Effector memory CD8-positive, alpha-beta T cell (primary cell): Measurements from ENCODE around the gene KIF1A.

Experiments
- ATAC-seq: fragments of 150-1000 bp; cut with Tn5 transposase; replicated peaks from 2 replicates; pipeline ENCODE4 v1.10.0; 2021; ENCODE audit warnings: mild to moderate bottlenecking, moderate library complexity
- DNase-seq, 3 experiments: peaks; one replicate each; pipeline ENCODE4 v3.0.0; 2021
- H3K27ac Mint-ChIP-seq, 2 donors: one replicate each; pipeline ENCODE4 v1.8.0; 2022; ENCODE audit warnings: mild to moderate bottlenecking in 2 of 2, mixed read lengths in 2 of 2, moderate library complexity in 2 of 2
- H3K27me3 Mint-ChIP-seq, 2 donors: one replicate each; pipeline ENCODE4 v1.8.0; 2022; ENCODE audit warnings: mixed read lengths in 2 of 2
- H3K36me3 Mint-ChIP-seq: one replicate; pipeline ENCODE4 v1.8.0; 2022; ENCODE audit warnings: mild to moderate bottlenecking, moderate library complexity, mixed read lengths; ENCODE audit not compliant: insufficient read depth
- H3K4me1 Mint-ChIP-seq, 2 donors: one replicate each; pipeline ENCODE4 v1.8.0; 2022; ENCODE audit warnings: low read depth in 2 of 2, mixed read lengths in 2 of 2
- H3K4me3 Mint-ChIP-seq, 2 donors: one replicate each; pipeline ENCODE4 v1.8.0; 2022; ENCODE audit warnings: mild to moderate bottlenecking in 2 of 2, mixed read lengths in 2 of 2, moderate library complexity in 2 of 2
- H3K9me3 Mint-ChIP-seq, 2 donors: one replicate each; pipeline ENCODE4 v1.8.0; 2022; ENCODE audit warnings: mixed read lengths in 2 of 2

KIF1A gene

DNA sequence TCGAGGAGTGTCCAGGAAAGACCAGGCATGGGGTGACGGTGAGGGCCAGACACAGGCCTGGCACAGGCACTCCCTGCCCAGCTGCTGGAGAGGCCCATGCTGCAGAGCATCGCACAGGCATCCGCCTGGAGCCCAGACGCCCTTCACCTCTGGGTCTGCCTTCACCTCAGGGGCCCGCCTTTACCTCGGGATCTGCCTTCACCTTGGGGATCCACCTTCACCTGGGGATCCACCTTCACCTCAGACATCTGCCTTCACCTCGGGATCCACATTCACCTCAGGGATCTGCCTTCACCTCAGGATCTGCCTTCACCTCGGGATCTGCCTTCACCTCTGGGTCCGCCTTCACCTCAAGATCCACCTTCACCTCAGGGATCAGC, 7.7 kb downstream of the KIF1A start:
- ATAC-seq (no peak), DNase-seq (no peak)
- no peaks in the 10 kb centered on the region for H3K36me3 Mint-ChIP-seq
- H3K4me1 Mint-ChIP-seq = peaks cover 0 to 3% of the 10 kb centered on the region in 2 donors
- peaks cover 12 to 35% of the 10 kb centered on the region in 2 donors for H3K27me3 Mint-ChIP-seq
- H3K9me3 Mint-ChIP-seq = peaks cover 0 to 3% of the 10 kb centered on the region in 2 donors
- no peak overlapping the region for H3K4me3 Mint-ChIP-seq
- no peak overlapping the region for H3K27ac Mint-ChIP-seq

DNA sequence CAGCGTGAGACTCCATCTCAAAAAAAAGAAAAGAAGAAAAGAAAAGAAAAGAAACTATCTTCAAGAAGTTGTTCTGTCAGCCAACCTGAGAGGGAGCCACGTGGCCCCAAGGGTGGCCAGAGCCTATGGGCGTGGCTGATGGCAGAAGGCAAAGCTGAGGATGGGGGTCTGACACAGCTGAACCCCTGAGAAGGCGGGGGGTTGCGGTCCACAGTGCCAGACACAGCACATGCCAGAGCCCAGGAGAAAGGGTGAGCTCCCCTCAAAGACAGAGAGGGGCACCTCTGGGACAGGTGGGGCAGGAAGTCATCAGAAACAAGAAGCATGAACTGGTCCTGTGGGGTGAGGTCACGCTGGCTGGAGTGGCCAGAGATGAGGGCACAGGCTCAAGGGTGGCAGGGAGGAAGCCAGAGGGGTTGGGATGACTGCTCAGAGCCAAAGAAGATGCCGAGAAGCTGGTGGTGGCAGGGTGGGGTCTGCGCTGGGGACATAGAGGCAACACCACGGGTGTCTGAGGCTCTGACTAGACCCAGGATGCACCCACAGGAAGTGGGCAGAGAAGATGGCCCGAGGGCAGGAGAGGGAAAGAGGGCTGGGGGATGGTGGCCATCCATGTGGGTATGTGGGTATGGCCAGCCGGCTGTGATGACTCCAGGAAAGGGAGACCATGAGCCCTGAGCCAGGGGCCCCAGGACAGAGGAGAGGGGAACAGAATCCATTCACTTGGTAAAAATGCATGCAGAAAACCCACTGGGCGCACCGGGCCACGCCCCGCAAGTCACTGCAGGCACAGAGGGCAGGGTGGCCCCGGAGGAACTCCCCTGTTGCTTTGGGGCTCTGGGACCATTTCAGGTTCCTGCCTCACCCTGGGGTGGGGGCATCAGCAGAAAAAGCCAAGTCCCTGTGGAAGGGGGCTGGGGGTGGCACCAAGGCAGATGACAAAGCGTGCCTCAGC, 8.4 kb downstream of the KIF1A start:
- no peak overlapping the region for H3K4me3 Mint-ChIP-seq
- H3K36me3 Mint-ChIP-seq = no peaks in the 10 kb centered on the region
- DNase-seq = no peak
- H3K27me3 Mint-ChIP-seq = peaks cover 12 to 38% of the 10 kb centered on the region in 2 donors
- no peak overlapping the region for H3K27ac Mint-ChIP-seq
- ATAC-seq = no peak
- H3K9me3 Mint-ChIP-seq = peaks cover 0 to 3% of the 10 kb centered on the region in 2 donors
- H3K4me1 Mint-ChIP-seq = peaks cover 0 to 3% of the 10 kb centered on the region in 2 donors

DNA sequence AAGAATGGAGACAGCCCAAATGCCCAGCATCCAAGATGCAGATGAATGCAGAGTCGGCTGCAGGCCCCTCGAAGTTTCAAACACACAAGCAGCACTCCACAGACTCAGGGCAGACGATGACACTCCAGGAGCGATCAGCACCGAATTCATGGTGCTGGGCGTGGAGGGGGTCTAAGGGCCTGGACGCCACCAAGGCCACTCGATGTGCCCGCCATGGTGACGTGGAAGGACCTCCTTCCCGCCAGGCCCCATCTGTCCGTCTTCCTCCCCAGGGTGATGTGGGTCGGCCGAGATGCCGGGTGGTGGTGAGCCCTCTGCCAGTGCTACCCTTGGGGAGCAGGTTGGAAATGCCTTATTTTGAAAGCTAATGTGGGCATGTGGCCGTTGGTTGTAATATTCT, 9.4 kb downstream of the KIF1A start:
- H3K36me3 Mint-ChIP-seq = no peaks in the 10 kb centered on the region
- ATAC-seq = no peak

DNA sequence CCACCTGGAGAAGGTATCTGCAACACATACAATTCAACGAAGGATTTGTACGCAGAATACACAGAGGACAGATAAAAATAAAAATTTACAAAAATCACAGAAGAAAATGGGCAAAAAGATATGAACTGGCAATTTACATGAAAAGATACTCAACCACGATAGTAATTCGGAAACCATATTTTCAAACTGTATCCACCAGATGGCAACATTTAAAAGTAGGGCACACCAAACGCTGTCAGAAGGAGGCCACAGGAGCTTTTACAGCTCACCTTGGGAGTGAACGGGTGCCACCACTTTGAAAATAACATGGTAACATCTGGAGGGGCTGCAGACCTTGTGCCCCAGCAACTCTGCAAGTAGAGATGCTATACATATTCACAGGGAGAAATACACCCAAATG, 9.8 kb downstream of the KIF1A start:
- Mint-ChIP-seq H3K36me3 (no peaks in the 10 kb centered on the region), H3K9me3 (peaks cover 0 to 3% of the 10 kb centered on the region in 2 donors), H3K27me3 (peaks cover 3 to 24% of the 10 kb centered on the region in 2 donors), H3K4me3 (no peak overlapping the region), H3K4me1 (peaks cover 0 to 3% of the 10 kb centered on the region in 2 donors), H3K27ac (no peak overlapping the region)
- no peak for DNase-seq
- ATAC-seq = no peak

More for the DNA sequence above, 9.4 kb downstream of the KIF1A start:
- no peak overlapping the region for H3K27ac Mint-ChIP-seq
- peaks cover 0 to 3% of the 10 kb centered on the region in 2 donors for H3K4me1 Mint-ChIP-seq
- H3K27me3 Mint-ChIP-seq = peaks cover 4 to 28% of the 10 kb centered on the region in 2 donors
- DNase-seq = no peak
- H3K4me3 Mint-ChIP-seq = no peak overlapping the region
- H3K9me3 Mint-ChIP-seq = peaks cover 0 to 3% of the 10 kb centered on the region in 2 donors

DNA sequence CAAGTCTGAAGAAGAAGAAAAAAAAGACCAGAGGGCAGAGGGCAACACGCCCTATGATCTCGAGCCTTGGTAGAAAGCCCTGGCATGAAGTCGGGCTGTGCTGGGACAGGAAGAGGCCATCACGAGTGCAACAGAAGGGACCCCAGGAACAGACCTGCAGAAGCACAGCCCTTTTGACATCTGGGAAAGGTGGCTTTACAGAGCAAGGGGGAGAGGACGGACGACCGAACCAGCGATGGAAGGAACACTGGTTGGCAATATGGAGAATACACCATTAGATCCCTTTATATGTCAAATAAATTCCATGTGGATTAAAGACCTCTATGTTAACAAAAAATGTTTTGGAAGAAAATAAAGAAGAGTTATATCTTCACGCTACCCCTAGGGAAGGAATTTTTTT, 10.7 kb downstream of the KIF1A start:
- Mint-ChIP-seq H3K27ac (no peak overlapping the region), H3K9me3 (peaks cover 0 to 2% of the 10 kb centered on the region in 2 donors), H3K4me3 (no peak overlapping the region), H3K4me1 (peaks cover 0 to 3% of the 10 kb centered on the region in 2 donors), H3K36me3 (no peaks in the 10 kb centered on the region), H3K27me3 (peaks cover 12 to 27% of the 10 kb centered on the region in 2 donors)
- no peak for DNase-seq
- no peak for ATAC-seq

DNA sequence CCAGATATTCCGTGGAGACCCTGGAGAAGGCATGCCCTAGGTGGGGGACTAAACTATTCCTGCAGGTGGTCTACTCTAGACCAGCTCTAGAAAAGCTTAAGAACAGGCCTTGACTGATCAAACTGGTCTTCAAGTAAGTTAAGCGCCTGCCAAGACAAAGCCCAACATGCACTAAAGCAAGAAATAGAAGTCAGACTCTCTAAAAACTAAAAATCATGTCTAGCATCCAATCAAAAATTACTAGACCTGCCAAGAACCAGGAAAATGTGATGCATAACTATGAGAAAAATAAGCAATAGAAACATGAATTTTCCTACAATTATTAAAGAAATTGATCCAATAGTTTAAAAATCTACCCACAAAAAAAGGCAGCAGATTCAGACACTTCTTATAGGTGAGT, 13.6 kb downstream of the KIF1A start:
- Mint-ChIP-seq H3K9me3 (no peaks in the 10 kb centered on the region), H3K36me3 (no peaks in the 10 kb centered on the region), H3K4me1 (peaks cover 0 to 2% of the 10 kb centered on the region in 2 donors), H3K27ac (no peak overlapping the region), H3K4me3 (no peak overlapping the region), H3K27me3 (peaks cover 31 to 51% of the 10 kb centered on the region in 2 donors)
- no peak for DNase-seq
- ATAC-seq = no peak

DNA sequence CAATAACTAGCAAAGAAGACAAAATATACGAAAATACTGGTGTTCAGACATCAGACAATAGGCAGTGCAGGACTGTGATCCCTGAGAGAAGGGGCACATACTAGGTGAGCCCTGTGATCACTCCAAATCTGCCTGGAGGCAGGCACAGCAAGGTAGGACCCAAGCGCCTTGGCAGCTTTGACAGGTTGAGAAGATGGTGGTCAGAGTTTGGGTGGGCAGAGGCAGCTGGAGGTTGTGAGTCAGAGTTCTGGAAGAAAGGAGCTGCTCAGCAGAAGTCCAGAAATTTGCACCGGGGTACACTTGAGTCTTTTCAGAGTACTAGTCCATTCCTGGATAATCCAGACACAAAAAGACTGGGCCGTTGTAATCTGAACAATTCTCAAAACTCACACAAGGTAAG, 14.0 kb downstream of the KIF1A start:
- Mint-ChIP-seq H3K27me3 (peaks cover 36 to 56% of the 10 kb centered on the region in 2 donors), H3K9me3 (no peaks in the 10 kb centered on the region), H3K4me3 (no peak overlapping the region), H3K36me3 (no peaks in the 10 kb centered on the region), H3K4me1 (no peaks in the 10 kb centered on the region), H3K27ac (no peak overlapping the region)
- ATAC-seq (no peak), DNase-seq (no peak)

DNA sequence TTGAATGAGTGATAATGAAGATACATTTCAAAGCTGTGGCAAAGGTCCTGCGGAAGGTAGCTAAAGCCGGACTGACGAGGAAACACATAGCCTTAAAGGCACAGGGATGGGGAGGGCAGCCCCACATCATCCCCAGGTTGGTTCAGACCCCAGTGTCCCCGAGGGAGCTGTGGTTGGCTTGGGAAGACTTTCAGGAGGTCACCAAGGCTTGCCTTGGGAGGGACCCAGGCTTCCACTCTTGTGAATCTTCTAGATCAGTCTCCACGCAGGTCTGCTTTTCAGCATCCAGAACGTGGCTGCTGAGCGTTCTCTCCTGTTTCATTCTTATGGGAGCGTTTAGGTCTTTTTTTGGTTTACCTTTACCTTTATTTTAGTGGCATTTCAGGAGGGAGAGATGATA, 16.8 kb downstream of the KIF1A start:
- no peak for ATAC-seq
- H3K27me3 Mint-ChIP-seq = peaks cover 60 to 75% of the 10 kb centered on the region in 2 donors
- no peak overlapping the region for H3K4me3 Mint-ChIP-seq
- no peaks in the 10 kb centered on the region for H3K36me3 Mint-ChIP-seq
- H3K9me3 Mint-ChIP-seq = no peaks in the 10 kb centered on the region
- no peak overlapping the region for H3K27ac Mint-ChIP-seq
- DNase-seq = no peak
- H3K4me1 Mint-ChIP-seq = no peaks in the 10 kb centered on the region

DNA sequence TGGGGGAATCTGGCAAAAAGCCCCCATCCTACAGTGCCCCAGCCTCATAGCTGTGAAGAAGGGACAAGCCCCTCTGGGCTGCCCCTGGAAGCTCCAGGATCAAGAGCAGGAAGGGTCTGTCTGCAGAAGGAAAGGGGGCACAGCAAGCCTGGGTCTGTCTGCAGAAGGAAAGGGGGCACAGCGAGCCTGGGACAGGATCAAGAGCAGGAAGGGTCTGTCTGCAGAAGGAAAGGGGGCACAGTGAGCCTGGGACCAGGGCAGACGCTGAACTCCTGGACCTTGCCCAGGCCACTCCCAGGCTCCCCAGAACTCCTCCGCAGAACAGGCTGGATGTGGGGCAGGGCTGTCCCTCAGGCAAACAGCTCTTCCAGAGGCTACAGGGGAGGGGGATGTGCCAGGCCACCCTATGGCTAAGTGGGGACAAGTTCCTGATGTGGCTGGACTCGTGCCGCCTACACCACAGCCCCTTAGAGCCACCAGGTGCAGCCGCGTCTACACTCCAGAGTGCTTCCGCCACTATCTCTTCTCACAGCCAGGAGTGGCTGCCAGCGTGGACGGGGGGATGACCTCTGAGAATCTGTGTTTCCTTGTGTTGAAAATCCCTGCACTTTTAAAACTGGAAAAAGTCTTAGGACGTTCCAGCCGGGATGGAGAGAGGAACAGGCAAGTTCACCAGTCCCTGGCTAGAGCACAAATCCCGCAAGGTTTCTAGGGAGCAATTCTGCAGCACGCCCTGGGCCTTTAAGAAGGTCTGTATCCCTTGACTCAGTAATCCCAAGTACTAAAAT, 20.8 kb downstream of the KIF1A start:
- no peaks in the 10 kb centered on the region for H3K4me1 Mint-ChIP-seq
- no peaks in the 10 kb centered on the region for H3K36me3 Mint-ChIP-seq
- DNase-seq (no peak), ATAC-seq (no peak)
- H3K27ac Mint-ChIP-seq = no peak overlapping the region
- no peaks in the 10 kb centered on the region for H3K9me3 Mint-ChIP-seq
- H3K4me3 Mint-ChIP-seq = no peak overlapping the region
- peaks cover 82 to 99% of the 10 kb centered on the region in 2 donors for H3K27me3 Mint-ChIP-seq

DNA sequence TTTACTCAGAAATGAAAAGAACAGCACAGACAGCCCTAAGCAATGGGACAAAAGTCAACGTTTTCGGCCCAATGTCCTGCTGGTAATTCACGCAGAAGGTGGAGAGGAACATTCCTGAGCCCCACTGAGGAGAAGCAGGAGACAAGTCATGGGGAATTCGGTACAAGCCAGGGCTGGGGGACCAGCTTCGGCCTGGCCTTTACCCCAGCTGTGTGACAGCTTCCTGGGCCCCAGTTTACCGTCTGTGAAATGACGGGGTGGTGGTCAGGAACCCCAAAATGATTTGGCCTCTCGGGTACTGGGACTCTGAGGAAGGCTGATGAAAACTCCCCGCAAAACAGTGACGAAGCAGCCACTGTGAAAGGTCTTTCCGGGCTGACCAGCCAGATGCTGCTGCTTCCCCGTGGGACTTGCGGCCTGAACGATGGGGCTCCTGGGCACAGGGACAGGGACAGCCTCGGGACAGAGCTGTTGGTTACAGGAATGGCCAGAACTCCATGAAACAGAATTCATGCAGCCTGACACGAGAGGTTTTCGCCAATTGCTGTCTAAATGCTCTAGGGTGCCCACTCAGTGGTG, 21.6 kb downstream of the KIF1A start:
- H3K4me1 Mint-ChIP-seq = no peaks in the 10 kb centered on the region
- H3K4me3 Mint-ChIP-seq = no peak overlapping the region
- H3K27ac Mint-ChIP-seq = no peak overlapping the region
- DNase-seq = no peak
- ATAC-seq = no peak
- no peaks in the 10 kb centered on the region for H3K9me3 Mint-ChIP-seq
- peaks cover 80 to 99% of the 10 kb centered on the region in 2 donors for H3K27me3 Mint-ChIP-seq
- H3K36me3 Mint-ChIP-seq = no peaks in the 10 kb centered on the region

DNA sequence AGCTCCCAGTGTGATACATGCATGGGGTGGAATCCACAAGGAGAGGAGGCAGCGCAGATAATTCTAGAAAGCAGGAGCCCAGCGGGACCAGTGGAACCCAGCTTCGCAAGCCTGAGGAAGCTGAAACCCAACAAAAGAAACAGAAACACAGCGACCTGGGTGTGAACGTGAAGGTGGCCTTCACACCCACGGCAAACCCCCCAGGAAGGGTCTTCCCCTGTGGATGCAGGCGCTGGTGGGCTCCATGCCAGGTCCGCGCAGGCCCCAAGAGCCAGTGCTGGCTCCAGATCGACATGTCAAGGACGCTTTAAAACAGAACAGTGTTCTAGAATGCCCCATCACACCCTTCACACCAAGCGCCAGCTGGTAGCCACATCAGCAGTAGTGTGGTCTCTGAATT, 22.1 kb downstream of the KIF1A start:
- ATAC-seq = no peak
- no peak for DNase-seq
- no peaks in the 10 kb centered on the region for H3K36me3 Mint-ChIP-seq

DNA sequence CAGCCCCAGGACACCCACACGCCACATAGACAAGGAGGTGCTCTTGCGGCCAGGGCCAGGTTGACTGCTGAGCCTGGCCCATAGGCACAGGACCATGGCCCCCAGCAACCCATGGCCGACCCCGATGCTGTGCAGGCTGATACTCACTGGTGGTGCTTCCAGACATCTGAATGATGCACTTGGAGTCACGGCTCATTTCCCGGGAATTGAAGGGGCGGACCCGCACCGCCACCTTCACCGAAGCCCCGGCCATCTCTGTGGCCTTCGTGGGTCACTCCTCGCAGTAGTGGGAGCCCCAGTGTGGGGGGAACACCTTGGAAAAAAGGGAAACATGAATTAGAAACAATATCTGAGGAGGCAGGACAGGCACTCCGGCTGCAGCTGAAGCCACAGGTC, 22.5 kb downstream of the KIF1A start:
- H3K27me3 Mint-ChIP-seq = peaks cover 74 to 92% of the 10 kb centered on the region in 2 donors
- no peak overlapping the region for H3K4me3 Mint-ChIP-seq
- no peak for ATAC-seq

More for the DNA sequence above, 22.1 kb downstream of the KIF1A start:
- Mint-ChIP-seq H3K27me3 (peaks cover 74 to 97% of the 10 kb centered on the region in 2 donors), H3K4me3 (no peak overlapping the region), H3K27ac (no peak overlapping the region), H3K9me3 (no peaks in the 10 kb centered on the region), H3K4me1 (no peaks in the 10 kb centered on the region)

More for the DNA sequence above, 22.5 kb downstream of the KIF1A start:
- H3K27ac Mint-ChIP-seq = no peak overlapping the region
- H3K36me3 Mint-ChIP-seq = no peaks in the 10 kb centered on the region
- no peaks in the 10 kb centered on the region for H3K4me1 Mint-ChIP-seq
- no peaks in the 10 kb centered on the region for H3K9me3 Mint-ChIP-seq
- no peak for DNase-seq
